HCT116 (cell line): ENCODE data around the gene BRPF3. TPM values are rescaled to one million over a fixed set of nuclear protein-coding genes. Genes with fewer than 3 reads are reported as not detected.

Source experiments
- ATAC-seq: fragments of 200-7000 bp; cut with Tn5 transposase; 2 replicates; pipeline ENCODE4 v1.9.1; 2020; ENCODE audit warnings: mild to moderate bottlenecking, moderate library complexity
- BruUV-seq: library from RNA; stranded (reverse); fragments of 400-500 nt; replicated peaks from 2 replicates; lab custom pipeline; 2021; lab: Mats Ljungman, UMichigan
- CTCF ChIA-PET: fragments of 300-600 bp; sonication (Branson Sonifier 250); formaldehyde crosslinking; loops from one replicate; lab custom pipeline; 2021; ENCODE audit warnings: antibody characterized with exemption; lab: Charles Lee
- POLR2A ChIA-PET: fragments of 300-600, 350-600 bp; sonication (Branson Sonifier 250); formaldehyde crosslinking; loops from one replicate; lab custom pipeline; 2021; ENCODE audit warnings: antibody characterized with exemption; lab: Charles Lee
- RAD21 ChIA-PET, 2 experiments: fragments of 300-600 bp; sonication (Branson Sonifier 250); formaldehyde crosslinking; loops; one replicate each; lab custom pipeline; 2023; ENCODE audit warnings: low total read pairs in 2 of 2; ENCODE audit not compliant: uncharacterized antibody in 2 of 2, unreplicated experiment in 2 of 2, low non-redundant PET in 1 of 2; lab: Charles Lee
- DNase-seq: peaks from one replicate; pipeline ENCODE4 v3.0.0-alpha.2; 2010; ENCODE audit warnings: low read depth, low spot score
- H2AFZ ChIP-seq: fragments of 200-600 bp; shearing (Covaris generic), sonication (generic); 2 replicates; pipeline ENCODE4 v1.6.1; 2017; ENCODE audit warnings: low read depth, mixed run types, mixed read lengths, antibody characterized with exemption, low read length; ENCODE audit not compliant: poor library complexity, severe bottlenecking
- H3K27ac ChIP-seq: 2 replicates; pipeline ENCODE4 v1.5.1; 2012; ENCODE audit warnings: low read depth, low read length
- H3K27me3 ChIP-seq: fragments of 200-600 bp; sonication (generic); 2 replicates; pipeline ENCODE4 v1.6.1; 2016; ENCODE audit warnings: mixed run types, low read length, mixed read lengths; ENCODE audit not compliant: insufficient read depth
- H3K36me3 ChIP-seq, 2 experiments: fragments of 200-500 bp in 1 of 2; fragments of 200-600 bp in 1 of 2; sonication (Bioruptor generic) in 1 of 2; sonication (generic) in 1 of 2; 2 replicates each; pipeline versions ENCODE4 v1.5.1 to v1.6.1; 2014 to 2016; ENCODE audit warnings: low read length in 2 of 2, inconsistent platforms in 1 of 2, mixed read lengths in 1 of 2, mixed run types in 1 of 2; ENCODE audit not compliant: insufficient read depth in 2 of 2, control insufficient read depth in 1 of 2
- H3K4me1 ChIP-seq, 2 experiments: fragments of 200-600 bp in 1 of 2; sonication (generic) in 1 of 2; 2 replicates each; pipeline versions ENCODE4 v1.5.1 to v1.6.1; 2012 to 2017; ENCODE audit warnings: low read length in 2 of 2, inconsistent platforms in 1 of 2, mild to moderate bottlenecking in 1 of 2, mixed read lengths in 1 of 2, mixed run types in 1 of 2, moderate library complexity in 1 of 2; ENCODE audit not compliant: insufficient read depth in 2 of 2, control insufficient read depth in 1 of 2
- H3K4me2 ChIP-seq: fragments of 200-600 bp; sonication (generic); 2 replicates; pipeline ENCODE4 v1.6.1; 2017; ENCODE audit warnings: mixed run types, low read length, mixed read lengths
- H3K4me3 ChIP-seq, 2 experiments: fragments of 200-600 bp in 1 of 2; sonication (generic) in 1 of 2; replicated peaks in 1 of 2; 2 replicates each; pipeline ENCODE4 v1.5.1; 2011 to 2016; ENCODE audit warnings: low read length in 2 of 2, control low read depth in 1 of 2, low read depth in 1 of 2, mild to moderate bottlenecking in 1 of 2, mixed read lengths in 1 of 2, mixed run types in 1 of 2
- H3K79me2 ChIP-seq: fragments of 200-600 bp; sonication (generic); 2 replicates; pipeline ENCODE4 v1.6.1; 2017; ENCODE audit warnings: mild to moderate bottlenecking, mixed run types, low read length, moderate library complexity, mixed read lengths; ENCODE audit not compliant: insufficient read depth
- H3K9ac ChIP-seq: fragments of 200-600 bp; sonication (generic); 2 replicates; pipeline ENCODE4 v1.6.1; 2016; ENCODE audit warnings: low read length, mixed read lengths
- H3K9me2 ChIP-seq: fragments of 200-600 bp; sonication (generic), shearing (Covaris generic); 2 replicates; pipeline ENCODE4 v1.6.1; 2017; ENCODE audit warnings: mixed run types, mild to moderate bottlenecking, moderate library complexity; ENCODE audit not compliant: insufficient read depth
- H3K9me3 ChIP-seq, 2 experiments: fragments of 200-500 bp in 1 of 2; fragments of 200-600 bp in 1 of 2; sonication (Bioruptor generic) in 1 of 2; sonication (generic) in 1 of 2; 2 replicates each; pipeline ENCODE4 v1.6.1; 2014 to 2017; ENCODE audit warnings: low read length in 2 of 2, mixed read lengths in 2 of 2, inconsistent platforms in 1 of 2, low read depth in 1 of 2, mild to moderate bottlenecking in 1 of 2, mixed run types in 1 of 2, moderate library complexity in 1 of 2; ENCODE audit not compliant: control insufficient read depth in 1 of 2, insufficient read depth in 1 of 2
- H4K20me1 ChIP-seq: fragments of 200-600 bp; sonication (generic), shearing (Covaris generic); 2 replicates; pipeline ENCODE4 v1.6.1; 2017; ENCODE audit warnings: mixed run types, mild to moderate bottlenecking, moderate library complexity; ENCODE audit not compliant: insufficient read depth
- ELF1 ChIP-seq: IDR thresholded peaks from 2 replicates; pipeline ENCODE4 v1.6.1; 2012; ENCODE audit warnings: low read depth, borderline replicate concordance
- EZH2 ChIP-seq: fragments of 200-600 bp; sonication (generic); IDR thresholded peaks from 2 replicates; pipeline ENCODE4 v1.6.1; 2017; ENCODE audit warnings: antibody characterized with exemption, mixed run types
- TCF7L2 ChIP-seq: IDR thresholded peaks from 2 replicates; pipeline ENCODE4 v1.7.0; 2011; ENCODE audit warnings: borderline replicate concordance, inconsistent platforms; ENCODE audit not compliant: insufficient read depth, insufficient read length; ENCODE audit errors: extremely low read depth
- intact Hi-C: fragments of 100-400 bp; cut with micrococcal nuclease; formaldehyde crosslinking; loops from 2 replicates; pipeline ENCODE4 v1.10.0; 2022
- total RNA-seq: library from RNA; stranded (reverse); gene quantifications from one replicate; pipeline ENCODE4 v1.2.1, GENCODE V29; 2021; ENCODE audit not compliant: unreplicated experiment
- TF ChIP-seq, protein P1 (sequence below): IDR thresholded peaks from 2 replicates; pipeline ENCODE4 v1.6.1; 2012; ENCODE audit warnings: low read depth
- TF ChIP-seq, protein P2 (sequence below): IDR thresholded peaks from 2 replicates; pipeline ENCODE4 v1.6.1; 2011; ENCODE audit warnings: mild to moderate bottlenecking, low read length, moderate library complexity; ENCODE audit not compliant: insufficient replicate concordance; ENCODE audit errors: extremely low read depth

The BRPF3 gene
- total RNA-seq, 1 experiment from 2014 or later: 20.3 TPM

DNA sequence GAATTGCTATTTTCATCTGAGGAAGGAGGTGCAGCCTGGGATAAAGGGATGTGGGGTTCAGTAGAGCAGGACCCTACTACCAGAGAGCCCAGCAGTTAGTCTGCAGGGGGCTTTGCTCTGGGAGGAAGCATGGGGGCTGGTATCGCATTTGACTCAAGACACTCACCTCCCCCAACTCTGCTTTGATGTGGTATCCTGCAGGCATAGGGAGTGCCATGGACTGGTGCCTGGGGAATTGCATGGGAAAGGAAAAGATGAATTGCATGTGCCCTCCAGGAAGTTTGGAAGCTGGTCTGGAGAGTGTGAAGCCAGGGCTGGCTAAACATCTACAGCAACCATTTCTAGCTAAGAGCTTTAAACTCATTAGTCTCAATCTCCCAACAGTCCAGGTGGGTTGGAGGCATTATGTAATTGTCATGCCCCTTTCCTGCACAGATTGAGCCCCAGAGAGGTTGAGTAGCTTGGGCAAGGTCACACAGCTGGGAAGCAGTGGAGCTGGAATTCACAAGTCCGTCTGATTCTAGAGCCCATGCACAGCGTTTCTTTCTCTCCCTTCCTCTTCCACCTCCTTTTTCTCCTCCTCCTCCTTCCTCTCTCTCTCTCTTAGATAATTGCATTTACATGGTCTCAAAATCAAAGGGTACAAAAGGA is 47.1 kb downstream of the BRPF3 start:
- Histone ChIP-seq H3K9me2 (no peaks in the 10 kb centered on the region), H3K4me2 (no peak overlapping the region), H3K27ac (no peak overlapping the region), H3K9me3 (no peaks in the 10 kb centered on the region), H3K4me3 (no peak overlapping the region), H3K4me1 (peaks cover 0 to 13% of the 10 kb centered on the region in 2 experiments; a peak in 2 of 4 replicates), H4K20me1 (no peaks in the 10 kb centered on the region), H3K27me3 (no peaks in the 10 kb centered on the region), H2AFZ (no peak overlapping the region), H3K9ac (no peak overlapping the region), H3K36me3 (no peaks in the 10 kb centered on the region), H3K79me2 (no peaks in the 10 kb centered on the region)
- ChIA-PET CTCF (no interaction called here), POLR2A (no interaction called here), RAD21 (no interaction called here)
- intact Hi-C loops: no loop called here
- no peak for TF ChIP-seq ELF1
- peak; percentile 98 for TF ChIP-seq TCF7L2
- TF ChIP-seq, protein P1, sequence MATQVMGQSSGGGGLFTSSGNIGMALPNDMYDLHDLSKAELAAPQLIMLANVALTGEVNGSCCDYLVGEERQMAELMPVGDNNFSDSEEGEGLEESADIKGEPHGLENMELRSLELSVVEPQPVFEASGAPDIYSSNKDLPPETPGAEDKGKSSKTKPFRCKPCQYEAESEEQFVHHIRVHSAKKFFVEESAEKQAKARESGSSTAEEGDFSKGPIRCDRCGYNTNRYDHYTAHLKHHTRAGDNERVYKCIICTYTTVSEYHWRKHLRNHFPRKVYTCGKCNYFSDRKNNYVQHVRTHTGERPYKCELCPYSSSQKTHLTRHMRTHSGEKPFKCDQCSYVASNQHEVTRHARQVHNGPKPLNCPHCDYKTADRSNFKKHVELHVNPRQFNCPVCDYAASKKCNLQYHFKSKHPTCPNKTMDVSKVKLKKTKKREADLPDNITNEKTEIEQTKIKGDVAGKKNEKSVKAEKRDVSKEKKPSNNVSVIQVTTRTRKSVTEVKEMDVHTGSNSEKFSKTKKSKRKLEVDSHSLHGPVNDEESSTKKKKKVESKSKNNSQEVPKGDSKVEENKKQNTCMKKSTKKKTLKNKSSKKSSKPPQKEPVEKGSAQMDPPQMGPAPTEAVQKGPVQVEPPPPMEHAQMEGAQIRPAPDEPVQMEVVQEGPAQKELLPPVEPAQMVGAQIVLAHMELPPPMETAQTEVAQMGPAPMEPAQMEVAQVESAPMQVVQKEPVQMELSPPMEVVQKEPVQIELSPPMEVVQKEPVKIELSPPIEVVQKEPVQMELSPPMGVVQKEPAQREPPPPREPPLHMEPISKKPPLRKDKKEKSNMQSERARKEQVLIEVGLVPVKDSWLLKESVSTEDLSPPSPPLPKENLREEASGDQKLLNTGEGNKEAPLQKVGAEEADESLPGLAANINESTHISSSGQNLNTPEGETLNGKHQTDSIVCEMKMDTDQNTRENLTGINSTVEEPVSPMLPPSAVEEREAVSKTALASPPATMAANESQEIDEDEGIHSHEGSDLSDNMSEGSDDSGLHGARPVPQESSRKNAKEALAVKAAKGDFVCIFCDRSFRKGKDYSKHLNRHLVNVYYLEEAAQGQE: no peak
- TF ChIP-seq, protein P2, sequence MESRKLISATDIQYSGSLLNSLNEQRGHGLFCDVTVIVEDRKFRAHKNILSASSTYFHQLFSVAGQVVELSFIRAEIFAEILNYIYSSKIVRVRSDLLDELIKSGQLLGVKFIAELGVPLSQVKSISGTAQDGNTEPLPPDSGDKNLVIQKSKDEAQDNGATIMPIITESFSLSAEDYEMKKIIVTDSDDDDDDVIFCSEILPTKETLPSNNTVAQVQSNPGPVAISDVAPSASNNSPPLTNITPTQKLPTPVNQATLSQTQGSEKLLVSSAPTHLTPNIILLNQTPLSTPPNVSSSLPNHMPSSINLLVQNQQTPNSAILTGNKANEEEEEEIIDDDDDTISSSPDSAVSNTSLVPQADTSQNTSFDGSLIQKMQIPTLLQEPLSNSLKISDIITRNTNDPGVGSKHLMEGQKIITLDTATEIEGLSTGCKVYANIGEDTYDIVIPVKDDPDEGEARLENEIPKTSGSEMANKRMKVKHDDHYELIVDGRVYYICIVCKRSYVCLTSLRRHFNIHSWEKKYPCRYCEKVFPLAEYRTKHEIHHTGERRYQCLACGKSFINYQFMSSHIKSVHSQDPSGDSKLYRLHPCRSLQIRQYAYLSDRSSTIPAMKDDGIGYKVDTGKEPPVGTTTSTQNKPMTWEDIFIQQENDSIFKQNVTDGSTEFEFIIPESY: no peak
- TF ChIP-seq EZH2: no peak
- no peak for DNase-seq
- ATAC-seq: no peak
- no TSS peak for BruUV-seq
